Neural progenitor cell (in vitro differentiated cells): ENCODE measurements around the gene WDTC1.

Experiments
- CTCF ChIP-seq: fragments of 200-600 bp; sonication (generic); IDR thresholded peaks from 2 replicates; pipeline ENCODE4 v1.5.1; 2017; ENCODE audit warnings: antibody characterized with exemption, mild to moderate bottlenecking
- EZH2 ChIP-seq: fragments of 200-600 bp; sonication (generic); IDR thresholded peaks from 2 replicates; pipeline ENCODE4 v1.6.1; 2017; ENCODE audit warnings: antibody characterized with exemption, mild to moderate bottlenecking, moderate library complexity
- EZH2phosphoT487 ChIP-seq: fragments of 200-600 bp; sonication (generic); IDR thresholded peaks from 2 replicates; pipeline ENCODE4 v1.6.1; 2017; ENCODE audit warnings: antibody characterized with exemption

- TF ChIP-seq CTCF (peak; percentile 89), EZH2 (no peak), EZH2phosphoT487 (no peak)
These were observed 50.2 kb downstream of the WDTC1 start for GRCh38 chr1:27284425-27285273.
